ENCODE measurements around the gene PAGE1.
A peak's percentile ranks its signal among the peaks of the same experiment; 100 is the strongest.

Gene PAGE1

GRCh38 chrX:49659771-49660170 lies 36.0 kb downstream of the PAGE1 start:
- Histone ChIP-seq H3K79me2 (ENCODE audit: low read length) (no peaks in the 10 kb centered on the region), H4K20me1 (ENCODE audit: insufficient read depth, low read length) (no peaks in the 10 kb centered on the region), H3K9me3 (ENCODE audit: insufficient read depth, low read length) (no peaks in the 10 kb centered on the region), H3K4me3 (ENCODE audit: low read length) (no peak overlapping the region), H3K4me1 (ENCODE audit: low read length) (peaks cover 23% of the 10 kb centered on the region), H3K27ac (ENCODE audit: low read length) (no peak overlapping the region), H3K9ac (ENCODE audit: low read length) (no peak overlapping the region), H2AFZ (ENCODE audit: low read depth, low read length) (no peak overlapping the region), H3K4me2 (ENCODE audit: low read length) (no peak overlapping the region), H3K36me3 (replicated peaks; ENCODE audit: low read depth, low read length) (no peaks in the 10 kb centered on the region), H3K27me3 (ENCODE audit: low read depth, low read length) (no peaks in the 10 kb centered on the region)
- TF ChIP-seq EZH2phosphoT487 (IDR thresholded peaks at IDR 0.05; ENCODE audit: low read depth) (no peak), CTCF (IDR thresholded peaks at IDR 0.05; ENCODE audit: low read depth, low read length) (no peak)

GRCh38 chrX:49656533-49656932 lies 39.3 kb downstream of the PAGE1 start:
- H3K27me3 ChIP-seq (ENCODE audit: low read depth, low read length) = no peaks in the 10 kb centered on the region
- no peaks in the 10 kb centered on the region for H3K9me3 ChIP-seq (ENCODE audit: insufficient read depth, low read length)
- H3K9ac ChIP-seq (ENCODE audit: low read length) = no peak overlapping the region
- no peaks in the 10 kb centered on the region for H3K36me3 ChIP-seq (replicated peaks; ENCODE audit: low read depth, low read length)
- TF ChIP-seq CTCF (IDR thresholded peaks at IDR 0.05; ENCODE audit: low read depth, low read length) (no peak), EZH2phosphoT487 (IDR thresholded peaks at IDR 0.05; ENCODE audit: low read depth) (no peak)
- peaks cover 23% of the 10 kb centered on the region for H3K4me1 ChIP-seq (ENCODE audit: low read length)
- peak overlapping the region; percentile 65; the same call in 1 of the 2 replicates for H2AFZ ChIP-seq (ENCODE audit: low read depth, low read length)
- no peak overlapping the region; the same call in 1 of the 2 replicates for H3K4me3 ChIP-seq (ENCODE audit: low read length)
- H3K4me2 ChIP-seq (ENCODE audit: low read length) = peak overlapping the region; percentile 46
- no peaks in the 10 kb centered on the region for H3K79me2 ChIP-seq (ENCODE audit: low read length)
- no peaks in the 10 kb centered on the region for H4K20me1 ChIP-seq (ENCODE audit: insufficient read depth, low read length)
- peak overlapping the region; percentile 26; the same call in 1 of the 2 replicates for H3K27ac ChIP-seq (ENCODE audit: low read length)

- H2AFZ ChIP-seq (ENCODE audit: low read depth, low read length) = no peak overlapping the region
- H3K4me1 ChIP-seq (ENCODE audit: low read length) = no peaks in the 10 kb centered on the region
- H4K20me1 ChIP-seq (ENCODE audit: insufficient read depth, low read length) = no peaks in the 10 kb centered on the region
- no peaks in the 10 kb centered on the region for H3K9me3 ChIP-seq (ENCODE audit: insufficient read depth, low read length)
- H3K36me3 ChIP-seq (replicated peaks; ENCODE audit: low read depth, low read length) = no peaks in the 10 kb centered on the region
- no peak for TF ChIP-seq EZH2phosphoT487 (IDR thresholded peaks at IDR 0.05; ENCODE audit: low read depth)
- TF ChIP-seq CTCF (IDR thresholded peaks at IDR 0.05; ENCODE audit: low read depth, low read length) = no peak
- H3K4me2 ChIP-seq (ENCODE audit: low read length) = no peak overlapping the region
- no peak overlapping the region for H3K27ac ChIP-seq (ENCODE audit: low read length)
- no peaks in the 10 kb centered on the region for H3K27me3 ChIP-seq (ENCODE audit: low read depth, low read length)
- H3K4me3 ChIP-seq (ENCODE audit: low read length) = no peak overlapping the region
- H3K79me2 ChIP-seq (ENCODE audit: low read length) = no peaks in the 10 kb centered on the region
- no peak overlapping the region for H3K9ac ChIP-seq (ENCODE audit: low read length)
Measured at GRCh38 chrX:49644991-49645637, 50.7 kb downstream of the PAGE1 start.

All from OCI-LY3 (cell line).